ENCODE measurements around the gene ELP4. TPM values are rescaled to one million over a fixed set of nuclear protein-coding genes. Genes with fewer than 3 reads are reported as not detected.

The ELP4 gene
- total RNA-seq, 1 experiment from 2014 or later, result 17.2 TPM

GRCh38 chr11:31711137-31711536 is 201.6 kb downstream of the ELP4 start:
- DNase-seq (ENCODE audit: low read depth, low spot score) (no peak), ATAC-seq (no peak)
- POLR2A ChIA-PET, result no interaction called here
- Histone ChIP-seq H3K4me1 (ENCODE audit: control insufficient read depth, insufficient read depth, low read length) (no peaks in the 10 kb centered on the region), H3K9me3 (ENCODE audit: control insufficient read depth, insufficient read depth, low read depth, low read length) (no peaks in the 10 kb centered on the region), H3K36me3 (ENCODE audit: control insufficient read depth, insufficient read depth, low read length) (no peaks in the 10 kb centered on the region), H3K27ac (ENCODE audit: low read length) (no peak overlapping the region), H3K4me3 (ENCODE audit: low read depth in 2 of 2, low read length in 2 of 2) (no peak overlapping the region), H3K27me3 (ENCODE audit: control insufficient read depth, insufficient read depth, low read length) (no peaks in the 10 kb centered on the region)
- no TSS peak for BruUV-seq (replicated peaks)
- CTCF ChIA-PET, result no interaction called here
- in situ Hi-C loops (cut with HindIII; ENCODE audit: low pct_unique_long_range_greater_than_20kb, low sequenced_read_pairs), result no loop called here
- intact Hi-C loops (cut with micrococcal nuclease; ENCODE audit: unreplicated experiment), result no loop called here
- no peak for TF ChIP-seq POLR2AphosphoS5 (IDR thresholded peaks at IDR 0.05; ENCODE audit: low read depth, low read length)
- TF ChIP-seq, protein P1, sequence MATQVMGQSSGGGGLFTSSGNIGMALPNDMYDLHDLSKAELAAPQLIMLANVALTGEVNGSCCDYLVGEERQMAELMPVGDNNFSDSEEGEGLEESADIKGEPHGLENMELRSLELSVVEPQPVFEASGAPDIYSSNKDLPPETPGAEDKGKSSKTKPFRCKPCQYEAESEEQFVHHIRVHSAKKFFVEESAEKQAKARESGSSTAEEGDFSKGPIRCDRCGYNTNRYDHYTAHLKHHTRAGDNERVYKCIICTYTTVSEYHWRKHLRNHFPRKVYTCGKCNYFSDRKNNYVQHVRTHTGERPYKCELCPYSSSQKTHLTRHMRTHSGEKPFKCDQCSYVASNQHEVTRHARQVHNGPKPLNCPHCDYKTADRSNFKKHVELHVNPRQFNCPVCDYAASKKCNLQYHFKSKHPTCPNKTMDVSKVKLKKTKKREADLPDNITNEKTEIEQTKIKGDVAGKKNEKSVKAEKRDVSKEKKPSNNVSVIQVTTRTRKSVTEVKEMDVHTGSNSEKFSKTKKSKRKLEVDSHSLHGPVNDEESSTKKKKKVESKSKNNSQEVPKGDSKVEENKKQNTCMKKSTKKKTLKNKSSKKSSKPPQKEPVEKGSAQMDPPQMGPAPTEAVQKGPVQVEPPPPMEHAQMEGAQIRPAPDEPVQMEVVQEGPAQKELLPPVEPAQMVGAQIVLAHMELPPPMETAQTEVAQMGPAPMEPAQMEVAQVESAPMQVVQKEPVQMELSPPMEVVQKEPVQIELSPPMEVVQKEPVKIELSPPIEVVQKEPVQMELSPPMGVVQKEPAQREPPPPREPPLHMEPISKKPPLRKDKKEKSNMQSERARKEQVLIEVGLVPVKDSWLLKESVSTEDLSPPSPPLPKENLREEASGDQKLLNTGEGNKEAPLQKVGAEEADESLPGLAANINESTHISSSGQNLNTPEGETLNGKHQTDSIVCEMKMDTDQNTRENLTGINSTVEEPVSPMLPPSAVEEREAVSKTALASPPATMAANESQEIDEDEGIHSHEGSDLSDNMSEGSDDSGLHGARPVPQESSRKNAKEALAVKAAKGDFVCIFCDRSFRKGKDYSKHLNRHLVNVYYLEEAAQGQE (IDR thresholded peaks at IDR 0.05; ENCODE audit: insufficient read depth in 1 of 2, low read depth in 2 of 2, low read length in 1 of 2), result no peak
- TF ChIP-seq SIN3A (IDR thresholded peaks at IDR 0.05; ENCODE audit: borderline replicate concordance, insufficient read depth, low read depth, low read length), result no peak
- TF ChIP-seq, protein P2, sequence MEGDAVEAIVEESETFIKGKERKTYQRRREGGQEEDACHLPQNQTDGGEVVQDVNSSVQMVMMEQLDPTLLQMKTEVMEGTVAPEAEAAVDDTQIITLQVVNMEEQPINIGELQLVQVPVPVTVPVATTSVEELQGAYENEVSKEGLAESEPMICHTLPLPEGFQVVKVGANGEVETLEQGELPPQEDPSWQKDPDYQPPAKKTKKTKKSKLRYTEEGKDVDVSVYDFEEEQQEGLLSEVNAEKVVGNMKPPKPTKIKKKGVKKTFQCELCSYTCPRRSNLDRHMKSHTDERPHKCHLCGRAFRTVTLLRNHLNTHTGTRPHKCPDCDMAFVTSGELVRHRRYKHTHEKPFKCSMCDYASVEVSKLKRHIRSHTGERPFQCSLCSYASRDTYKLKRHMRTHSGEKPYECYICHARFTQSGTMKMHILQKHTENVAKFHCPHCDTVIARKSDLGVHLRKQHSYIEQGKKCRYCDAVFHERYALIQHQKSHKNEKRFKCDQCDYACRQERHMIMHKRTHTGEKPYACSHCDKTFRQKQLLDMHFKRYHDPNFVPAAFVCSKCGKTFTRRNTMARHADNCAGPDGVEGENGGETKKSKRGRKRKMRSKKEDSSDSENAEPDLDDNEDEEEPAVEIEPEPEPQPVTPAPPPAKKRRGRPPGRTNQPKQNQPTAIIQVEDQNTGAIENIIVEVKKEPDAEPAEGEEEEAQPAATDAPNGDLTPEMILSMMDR (IDR thresholded peaks at IDR 0.05), result no peak
- no peak for TF ChIP-seq TCF7L2 (IDR thresholded peaks at IDR 0.05; ENCODE audit: low read depth, low read length)

DNA sequence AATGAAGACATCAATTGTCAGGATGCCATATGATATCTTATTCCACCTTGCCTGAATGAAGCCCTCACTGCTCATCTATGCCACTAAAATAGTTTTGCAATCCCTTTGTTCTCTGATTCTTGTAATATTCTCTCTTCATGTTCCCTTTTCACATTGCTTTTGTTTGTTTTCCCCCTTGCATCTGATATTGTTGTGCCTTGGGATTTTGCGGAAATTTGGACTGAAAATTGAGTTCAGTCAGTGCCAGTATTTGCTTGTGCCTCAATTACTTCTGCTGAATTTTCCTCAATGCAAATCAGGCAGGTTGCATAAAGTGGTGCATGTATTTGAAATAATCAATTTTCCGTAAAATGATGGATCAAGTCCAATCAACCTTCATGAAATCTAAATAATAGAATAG is 203.3 kb downstream of the ELP4 start:
- in situ Hi-C loops (cut with HindIII; ENCODE audit: low pct_unique_long_range_greater_than_20kb, low sequenced_read_pairs) (no loop called here), intact Hi-C loops (cut with micrococcal nuclease; ENCODE audit: unreplicated experiment) (no loop called here)
- BruUV-seq (replicated peaks), result no TSS peak
- H3K9me3 ChIP-seq (ENCODE audit: control insufficient read depth, insufficient read depth, low read depth, low read length), result no peaks in the 10 kb centered on the region
- H3K27me3 ChIP-seq (ENCODE audit: control insufficient read depth, insufficient read depth, low read length), result no peaks in the 10 kb centered on the region
- TF ChIP-seq, protein P1 (IDR thresholded peaks at IDR 0.05; ENCODE audit: insufficient read depth in 1 of 2, low read depth in 2 of 2, low read length in 1 of 2), result no peak
- TF ChIP-seq TCF7L2 (IDR thresholded peaks at IDR 0.05; ENCODE audit: low read depth, low read length), result no peak
- TF ChIP-seq SIN3A (IDR thresholded peaks at IDR 0.05; ENCODE audit: borderline replicate concordance, insufficient read depth, low read depth, low read length), result no peak
- TF ChIP-seq, protein P2 (IDR thresholded peaks at IDR 0.05), result no peak
- TF ChIP-seq POLR2AphosphoS5 (IDR thresholded peaks at IDR 0.05; ENCODE audit: low read depth, low read length), result no peak
- H3K4me1 ChIP-seq (ENCODE audit: control insufficient read depth, insufficient read depth, low read length), result no peaks in the 10 kb centered on the region
- H3K27ac ChIP-seq (ENCODE audit: low read length), result no peak overlapping the region
- H3K4me3 ChIP-seq (ENCODE audit: low read depth in 2 of 2, low read length in 2 of 2), result no peak overlapping the region
- CTCF ChIA-PET, result no interaction called here
- POLR2A ChIA-PET, result no interaction called here
- DNase-seq (ENCODE audit: low read depth, low spot score), result no peak
- H3K36me3 ChIP-seq (ENCODE audit: control insufficient read depth, insufficient read depth, low read length), result no peaks in the 10 kb centered on the region
- ATAC-seq, result no peak
